ENCODE measurements around the gene FOXA2.
"Not testable (repeated sequence)": the region's sequence is repeated elsewhere in the genome, so short reads cannot be mapped to it uniquely, and the experiment has no call there.

The FOXA2 gene

DNA sequence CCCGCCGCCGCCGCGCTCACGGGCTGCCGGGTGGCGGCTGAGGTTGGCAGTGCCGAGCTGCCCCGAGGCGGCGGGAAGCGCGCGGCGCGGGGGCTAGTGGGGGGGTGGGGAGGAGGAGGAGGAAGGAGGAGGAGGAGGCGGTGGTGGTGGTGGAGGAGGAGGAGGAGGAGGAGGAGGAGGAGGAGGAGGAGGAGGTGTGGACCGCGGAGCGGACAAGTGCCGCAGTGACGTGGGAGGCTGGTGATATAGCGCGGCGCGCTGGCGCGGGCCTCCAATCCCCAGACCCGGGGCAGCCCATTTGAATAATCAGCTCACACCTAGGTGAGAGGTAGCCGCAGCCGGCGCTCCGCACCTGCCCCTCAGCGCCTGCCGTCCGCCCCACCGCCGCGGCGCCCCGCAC, at the start of gene FOXA2:
Gene FOXA2, minus strand, starts transcription at position 51 of the 400 bp plus-strand sequence. CDS start 294 bp downstream, outside the sequence.
- DNase-seq: no peak

DNA sequence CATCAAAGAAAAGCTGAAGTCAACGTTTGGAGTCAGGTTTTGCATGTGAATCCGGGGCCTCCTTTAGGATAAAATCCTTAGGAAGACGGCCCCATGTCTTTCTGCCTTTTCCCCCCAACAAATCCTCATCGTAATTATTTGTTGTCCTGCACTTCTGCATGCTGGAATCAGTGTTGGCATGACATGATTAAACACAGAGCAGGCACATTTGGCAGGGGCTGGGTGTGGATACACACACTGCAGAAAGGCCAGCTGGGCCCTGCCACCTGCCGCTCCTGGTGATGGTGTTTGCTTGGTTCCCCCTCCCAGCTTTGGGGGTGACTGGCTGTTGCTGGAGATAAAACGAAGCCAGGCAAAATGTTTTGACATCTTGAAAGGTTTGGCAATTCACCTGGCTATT, 46.3 kb upstream of the FOXA2 start:
- DNase-seq: no peak

DNA sequence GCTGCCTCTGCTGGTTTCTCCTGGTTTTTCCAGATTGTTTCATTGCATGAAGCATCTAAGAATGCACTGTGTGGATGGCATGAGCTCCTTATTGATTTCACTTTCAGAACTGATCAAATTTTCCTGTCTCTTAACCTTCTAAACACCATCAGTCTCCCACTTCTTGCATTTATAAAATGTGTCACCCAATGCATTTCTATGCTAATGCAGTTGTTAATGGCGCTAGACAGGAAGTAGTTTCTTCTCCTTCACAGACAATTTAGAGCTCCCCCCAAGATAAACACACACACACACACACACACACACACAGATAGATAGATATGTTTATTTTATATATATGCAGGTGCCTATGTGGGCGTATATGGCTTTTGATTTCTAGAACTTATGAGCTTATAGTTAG, 45.6 kb upstream of the FOXA2 start:
- no peak for DNase-seq

DNA sequence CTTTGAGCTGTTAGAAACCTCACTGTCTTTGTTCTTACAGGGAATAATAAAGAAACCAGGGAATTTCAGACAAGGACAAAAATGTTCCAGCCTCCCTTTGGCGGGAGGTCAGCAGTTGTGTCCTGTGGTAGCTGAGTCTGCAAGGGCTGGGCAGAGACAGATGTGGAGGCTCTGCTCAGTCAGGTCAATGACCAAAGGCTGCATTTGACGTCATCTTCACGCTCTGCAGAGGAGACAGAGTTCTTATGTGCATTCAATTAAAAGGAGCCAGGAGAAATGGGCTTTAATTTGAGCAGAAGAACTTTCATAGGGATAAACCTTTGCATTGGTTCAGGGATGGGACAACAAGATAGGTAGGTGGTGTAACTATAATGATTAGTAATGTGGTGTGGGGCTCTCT, 45.1 kb upstream of the FOXA2 start:
- no peak for DNase-seq

DNA sequence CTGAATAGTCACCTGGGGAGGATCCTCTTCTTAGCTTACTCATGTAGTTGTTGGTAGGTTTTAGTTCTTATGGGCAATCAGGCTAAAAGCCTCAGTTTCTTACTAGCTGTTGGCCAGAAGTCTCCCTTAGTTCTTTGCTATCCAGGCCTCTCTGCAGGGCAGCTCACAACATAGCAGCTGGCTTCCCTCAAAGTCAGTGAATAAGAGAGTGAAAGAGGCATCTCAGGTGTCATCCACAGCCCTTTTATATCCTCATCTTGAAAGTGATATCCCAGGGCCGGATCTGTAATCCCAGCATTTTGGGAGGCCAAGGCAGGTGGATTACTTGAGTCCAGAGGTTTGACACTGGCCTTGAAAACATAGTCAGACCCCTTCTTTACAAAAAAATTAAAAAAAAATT, 42.1 kb upstream of the FOXA2 start:
- DNase-seq: no peak

DNA sequence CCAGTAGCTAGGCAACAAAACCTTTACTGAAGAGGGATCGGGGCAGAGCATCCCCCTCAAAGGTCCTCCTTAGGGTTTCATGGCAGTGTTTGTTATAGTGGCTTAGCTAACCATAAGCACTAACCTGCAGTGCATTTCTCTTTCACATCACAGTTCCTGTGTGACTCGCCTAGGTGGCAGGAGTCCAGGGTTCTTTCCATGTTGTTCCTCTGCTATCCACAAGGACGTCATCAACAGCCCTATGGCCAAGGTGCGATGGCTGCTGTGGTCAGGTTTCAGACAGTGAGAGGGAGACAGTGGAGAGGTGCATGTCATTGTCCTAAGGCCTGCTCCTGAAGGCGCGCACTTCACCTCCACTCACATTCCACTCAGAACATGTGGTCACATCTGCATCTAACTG, 38.8 kb upstream of the FOXA2 start:
- DNase-seq: no peak

DNA sequence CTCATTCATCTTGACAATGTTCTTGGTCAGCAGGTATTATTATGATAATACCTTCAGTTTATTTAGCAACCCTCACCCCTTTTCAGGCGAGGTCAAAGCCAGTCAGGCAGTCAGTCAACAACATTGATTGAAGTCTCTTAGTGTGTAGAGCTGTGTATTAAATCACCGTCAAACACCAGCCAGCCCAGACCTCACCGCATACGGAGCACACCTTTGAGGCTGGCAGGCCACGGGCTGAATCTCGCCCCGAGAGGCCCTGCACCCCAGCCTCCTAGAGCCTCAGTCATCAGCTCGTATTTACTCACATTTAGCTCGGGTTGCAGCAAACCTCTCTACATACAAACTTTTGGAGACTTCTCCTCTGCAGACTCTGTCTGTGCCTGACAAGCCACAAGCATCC, 36.0 kb upstream of the FOXA2 start:
- no peak for DNase-seq

DNA sequence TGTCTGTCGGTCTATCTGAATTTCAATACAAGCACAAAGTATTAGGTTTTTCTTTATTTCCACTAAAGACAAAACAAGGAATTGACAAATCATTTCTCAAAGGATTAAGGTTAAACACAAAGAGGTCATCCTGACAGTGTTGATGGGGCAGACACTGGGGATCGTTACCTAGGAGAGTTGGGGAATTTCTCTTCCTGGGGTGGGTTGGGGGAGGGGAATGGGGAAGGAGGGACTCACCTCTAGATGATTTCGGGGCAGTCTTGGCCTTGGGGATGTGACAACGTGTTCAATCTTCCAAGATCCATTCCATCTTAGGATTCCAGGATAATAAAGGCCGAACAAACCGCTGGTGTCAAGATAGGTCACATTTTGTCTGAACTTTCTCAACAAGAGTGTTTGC, 35.4 kb upstream of the FOXA2 start:
- DNase-seq: no peak

DNA sequence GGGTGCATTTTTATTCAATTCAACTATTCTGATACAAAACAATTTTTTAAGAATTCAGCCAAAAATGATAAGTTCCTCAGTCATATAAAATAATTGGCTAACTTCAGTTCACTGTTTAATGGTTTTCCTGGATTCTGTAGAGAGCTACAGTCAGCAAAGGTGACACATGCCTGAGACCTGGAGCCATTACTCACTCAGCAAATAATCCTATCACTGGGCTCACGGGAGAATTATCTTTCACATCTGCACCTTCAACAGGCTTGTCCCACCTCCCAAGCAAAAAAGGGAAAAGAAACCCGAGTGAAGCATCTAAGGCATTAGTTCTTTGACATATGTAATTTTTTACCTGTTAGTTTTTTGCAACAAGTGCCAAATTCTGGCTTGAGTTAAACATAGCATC, 34.9 kb upstream of the FOXA2 start:
- DNase-seq: no peak

DNA sequence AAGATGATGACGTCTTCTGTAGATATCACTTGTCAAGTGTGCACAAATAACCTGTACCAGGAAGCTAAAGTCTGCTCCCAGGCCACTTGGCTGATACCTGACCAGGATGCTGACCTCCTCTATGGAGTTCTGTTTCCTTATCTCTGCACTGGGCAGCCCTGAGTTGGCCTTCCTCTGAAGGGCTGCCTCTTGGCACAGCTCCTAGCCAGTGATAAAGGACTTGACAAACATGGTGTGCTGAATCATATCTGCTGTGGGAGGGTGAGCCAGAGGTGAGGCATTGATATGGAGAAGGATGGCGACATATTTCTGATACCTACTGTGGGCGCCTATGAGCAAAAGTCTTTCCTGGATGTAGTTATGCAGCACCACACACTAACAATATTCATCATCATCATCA, 32.8 kb upstream of the FOXA2 start:
- DNase-seq: no peak

DNA sequence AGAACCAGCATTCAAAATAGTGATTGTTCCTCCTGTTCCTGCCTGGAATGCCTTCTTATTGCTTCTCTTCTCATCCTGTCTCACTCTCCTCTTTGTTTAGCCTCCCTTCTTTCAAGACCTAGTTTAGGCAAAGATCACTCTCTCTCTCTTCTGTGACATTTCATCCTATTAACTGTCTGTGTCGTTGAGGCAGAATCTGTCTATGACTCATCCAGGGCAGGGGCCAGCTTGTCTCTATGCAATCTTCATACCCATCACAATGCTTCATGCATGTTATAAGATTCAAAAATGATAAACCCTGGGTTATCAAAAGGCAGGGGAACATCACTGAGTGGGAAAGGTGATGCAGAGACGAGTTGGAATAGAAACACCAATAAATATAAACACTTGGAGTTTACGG, 32.2 kb upstream of the FOXA2 start:
- no peak for DNase-seq

DNA sequence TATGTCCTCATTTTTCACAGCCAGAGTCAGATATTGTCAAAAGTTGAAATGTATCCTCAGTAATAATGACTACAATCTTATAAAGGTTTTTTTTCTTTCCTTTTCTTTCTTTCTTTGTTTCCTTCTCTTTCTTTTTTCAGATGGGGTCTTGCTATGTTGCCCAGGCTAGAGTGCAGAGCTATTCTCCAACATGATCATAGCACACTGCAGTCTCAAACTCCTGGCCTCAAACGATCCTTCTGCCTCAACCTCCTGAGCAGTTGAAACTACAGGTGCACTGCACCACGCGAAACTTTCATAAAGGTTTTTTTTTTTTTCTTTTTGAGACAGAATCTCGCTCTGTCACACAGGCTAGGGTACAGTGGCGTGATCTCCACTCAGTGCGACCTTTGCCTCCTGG, 31.1 kb upstream of the FOXA2 start:
- no peak for DNase-seq

DNA sequence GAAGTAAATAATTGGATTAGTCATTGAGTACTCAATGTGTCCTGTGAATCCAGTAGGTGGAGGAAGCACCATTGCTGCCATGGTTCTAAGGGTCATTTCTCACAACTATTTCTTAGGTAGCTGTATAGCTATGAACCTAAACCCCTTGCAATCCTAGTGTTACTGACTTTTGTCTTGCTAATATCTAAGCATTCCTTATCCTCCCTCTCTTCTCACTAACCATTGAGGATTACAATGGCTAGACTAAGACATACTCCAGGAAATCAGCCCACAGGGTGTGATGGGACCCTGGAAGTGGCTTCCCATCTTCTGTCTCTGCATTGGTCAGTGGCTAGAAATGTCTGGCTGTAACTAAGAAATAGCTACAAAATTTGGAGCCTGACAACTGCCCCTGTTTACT, 27.3 kb upstream of the FOXA2 start:
- no peak for DNase-seq

DNA sequence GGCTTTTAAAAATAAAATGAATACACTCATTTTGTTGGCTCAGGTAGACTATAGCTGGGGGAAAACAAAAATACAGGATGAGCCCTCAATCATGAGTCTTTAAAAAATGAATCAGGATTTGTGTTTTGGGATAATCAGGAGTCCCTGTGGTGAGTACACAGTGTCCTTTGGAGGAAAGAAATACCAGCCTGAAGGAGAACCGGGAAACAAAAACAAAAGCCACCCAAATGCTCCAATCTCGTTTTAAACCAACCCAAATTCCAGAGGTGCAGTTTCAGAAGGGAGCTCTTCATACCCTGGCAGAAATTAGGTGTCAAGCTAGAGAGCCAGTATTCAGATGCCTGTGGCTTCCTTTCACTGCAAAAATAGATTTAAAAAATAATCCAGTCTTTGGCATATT, 23.3 kb upstream of the FOXA2 start:
- no peak for DNase-seq

DNA sequence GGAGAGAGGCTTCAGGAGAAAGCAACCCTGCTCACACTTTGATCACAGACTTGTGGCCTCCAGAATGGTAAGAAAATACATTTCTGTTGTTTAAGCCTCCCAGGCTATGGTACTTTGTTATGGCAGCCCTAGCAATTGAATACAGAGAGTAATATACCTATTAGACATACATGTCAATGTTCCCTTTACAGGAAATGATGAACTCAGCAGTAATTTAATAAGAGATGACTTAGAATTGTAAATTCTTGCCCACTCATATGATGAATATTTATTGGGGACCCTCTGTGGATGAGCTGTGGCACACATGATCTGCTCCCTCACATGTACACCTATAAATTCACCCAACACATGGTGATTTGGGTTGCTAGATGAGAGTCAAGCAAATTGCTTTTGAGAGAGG, 20.4 kb upstream of the FOXA2 start:
- DNase-seq: no peak

DNA sequence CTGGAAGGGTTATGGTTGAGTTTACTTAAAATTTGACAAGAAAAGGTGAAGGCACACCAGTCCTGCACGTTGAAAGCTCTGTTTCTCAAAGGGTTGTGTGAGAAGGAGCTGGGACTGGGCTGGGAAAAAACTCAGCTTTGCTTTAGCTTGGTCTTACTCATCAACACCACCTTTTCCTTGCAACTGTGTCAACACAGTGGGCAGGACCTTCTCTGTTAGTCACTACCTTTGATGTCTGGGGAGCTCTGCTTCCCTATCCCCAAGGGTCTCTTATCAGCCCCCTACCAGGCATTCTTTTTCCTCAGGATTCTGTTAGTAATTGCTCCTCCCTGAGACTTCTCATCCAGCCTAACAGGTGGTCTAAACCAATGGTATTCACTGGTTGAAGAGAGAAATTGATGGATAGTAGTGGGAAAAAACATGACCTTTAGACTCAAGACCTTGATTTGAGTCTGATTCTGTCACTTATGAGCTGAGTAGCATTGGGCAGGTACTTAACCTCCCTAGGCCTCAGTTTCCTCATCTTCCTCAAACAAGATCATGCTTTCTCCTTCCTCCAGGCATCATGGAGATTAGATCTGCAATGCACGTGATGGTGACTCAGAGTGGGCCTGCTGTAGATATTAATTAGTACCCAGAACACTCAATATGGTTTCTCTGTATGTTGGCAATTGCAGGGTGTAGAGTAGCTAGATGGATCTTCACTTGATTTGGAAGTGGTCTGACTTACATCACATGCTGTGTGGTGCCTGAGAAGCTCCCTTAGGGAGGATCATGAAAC, 17.2 kb upstream of the FOXA2 start:
- no peak for DNase-seq

DNA sequence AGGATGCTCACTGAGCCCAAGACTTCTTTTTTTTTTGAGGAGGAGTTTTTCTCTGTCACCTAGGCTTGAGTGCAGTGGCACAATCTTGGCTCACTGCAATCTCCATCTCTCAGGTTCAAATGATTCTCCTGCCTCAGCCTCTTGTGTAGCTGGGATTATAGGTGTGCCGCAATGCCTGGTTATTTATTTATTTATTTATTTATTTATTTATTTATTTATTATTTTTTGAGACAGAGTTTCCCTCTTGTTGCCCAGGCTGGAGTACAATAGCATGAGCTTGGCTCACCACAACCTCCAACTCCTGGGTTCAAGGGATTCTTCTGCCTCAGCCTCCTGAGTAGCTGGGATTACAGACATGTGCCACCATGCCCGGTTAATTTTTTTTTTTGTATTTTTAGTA, 14.9 kb upstream of the FOXA2 start:
- DNase-seq: not testable (repeated sequence)

DNA sequence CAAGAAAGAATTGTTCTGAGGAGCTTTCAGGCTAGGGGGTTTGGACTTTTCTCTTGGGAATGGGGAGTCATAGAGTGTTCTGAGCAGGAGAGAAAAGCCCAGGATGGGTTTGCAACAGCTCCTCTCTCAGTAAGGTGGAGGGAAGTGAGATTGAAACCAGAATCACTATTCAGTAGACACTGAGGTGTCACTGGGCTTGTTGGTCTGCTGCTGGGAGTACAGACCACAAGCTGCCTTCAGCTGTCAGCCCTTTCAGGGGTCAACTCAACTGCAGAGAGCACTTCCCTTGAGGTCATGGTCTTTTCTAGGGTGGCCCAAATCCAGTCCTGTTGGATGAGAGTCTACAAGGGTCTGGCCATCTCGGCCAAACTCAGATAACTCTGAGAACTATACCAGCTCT, 12.9 kb upstream of the FOXA2 start:
- DNase-seq: no peak

DNA sequence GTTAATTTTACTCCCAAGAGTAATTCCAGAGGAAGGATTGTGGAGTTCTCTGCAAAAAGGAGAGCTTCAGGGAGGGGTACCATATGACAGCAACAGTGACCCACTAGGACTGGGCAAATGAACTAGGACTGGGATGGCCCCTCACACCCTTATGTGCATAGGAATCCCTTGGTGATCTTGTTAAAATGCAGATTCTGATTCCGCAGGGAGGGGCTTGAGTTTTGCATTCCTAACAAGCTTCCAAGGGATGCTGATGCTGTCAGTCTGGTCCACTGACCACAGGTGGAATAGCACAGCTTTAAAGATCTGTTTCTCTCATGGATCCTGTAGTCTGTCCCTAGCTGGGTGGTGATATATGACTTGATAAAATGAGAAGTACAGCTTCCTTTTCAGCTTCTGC, 6.3 kb upstream of the FOXA2 start:
- DNase-seq: no peak

DNA sequence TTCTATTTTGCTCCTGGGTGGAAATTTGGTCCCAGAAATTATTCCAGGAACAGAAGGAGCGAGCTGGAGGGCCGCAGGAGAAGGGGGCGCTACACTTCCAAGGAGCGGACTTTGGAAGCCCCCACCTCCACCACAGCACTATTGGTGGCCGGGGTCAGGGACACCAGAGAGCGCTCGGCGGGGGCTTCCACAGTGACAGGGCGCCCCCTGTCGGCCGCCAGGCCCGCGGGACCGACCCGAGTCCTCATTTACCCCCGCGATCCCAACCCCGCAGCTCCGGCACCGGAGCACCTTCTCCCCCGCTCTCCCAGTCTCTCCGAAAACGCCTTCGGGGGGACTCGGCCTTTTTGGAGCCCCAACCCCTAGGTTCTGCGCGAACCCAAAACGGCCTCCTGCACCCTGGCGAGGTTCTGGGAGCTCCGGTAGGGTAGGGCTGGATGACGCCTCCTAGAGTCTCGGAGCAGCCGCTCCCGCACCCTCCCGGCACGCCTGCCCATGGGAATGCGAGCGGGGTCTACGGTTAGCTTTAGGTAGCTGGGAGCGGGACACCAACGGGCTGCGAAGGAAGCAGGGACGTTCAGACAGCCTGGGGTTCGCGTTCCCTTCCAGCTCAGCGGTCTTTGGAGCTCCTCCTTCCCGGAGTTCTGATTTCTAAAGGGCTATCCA, 2.4 kb upstream of the FOXA2 start:
- DNase-seq: no peak

DNA sequence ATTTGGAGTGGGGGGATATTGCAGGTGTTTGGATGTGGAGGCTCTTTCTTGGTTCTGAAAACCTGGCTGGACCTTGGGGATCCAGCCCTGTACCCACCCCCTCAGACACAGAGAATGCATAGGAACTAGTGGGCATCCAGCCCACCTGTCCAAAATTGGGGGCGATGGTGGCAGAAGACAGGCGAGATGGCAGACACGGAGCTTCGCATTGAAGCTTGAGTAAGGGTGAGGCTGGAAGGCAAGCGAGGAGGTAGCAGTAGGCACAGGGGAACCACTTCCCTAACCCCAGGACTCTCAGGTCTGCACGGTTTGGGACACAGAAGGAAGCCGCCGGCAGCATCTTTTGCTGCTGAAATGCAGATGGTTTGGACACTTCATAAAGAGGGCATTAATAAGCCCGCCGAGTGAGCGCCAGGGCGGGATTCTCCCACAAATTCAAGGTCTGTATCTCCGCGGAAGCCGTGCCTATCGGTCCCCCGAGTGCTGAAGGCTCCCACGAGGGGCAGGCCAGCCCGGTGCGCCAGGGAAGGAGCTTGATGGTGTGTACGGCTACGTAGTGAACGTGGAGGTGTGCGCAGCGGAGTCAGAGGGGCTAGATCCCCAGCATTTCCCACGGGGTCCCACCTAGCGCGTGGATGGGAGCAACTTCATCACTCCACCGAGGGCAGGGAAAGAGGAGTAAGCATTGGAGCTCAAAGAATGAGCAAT, 1.6 kb upstream of the FOXA2 start:
- no peak for DNase-seq

DNA sequence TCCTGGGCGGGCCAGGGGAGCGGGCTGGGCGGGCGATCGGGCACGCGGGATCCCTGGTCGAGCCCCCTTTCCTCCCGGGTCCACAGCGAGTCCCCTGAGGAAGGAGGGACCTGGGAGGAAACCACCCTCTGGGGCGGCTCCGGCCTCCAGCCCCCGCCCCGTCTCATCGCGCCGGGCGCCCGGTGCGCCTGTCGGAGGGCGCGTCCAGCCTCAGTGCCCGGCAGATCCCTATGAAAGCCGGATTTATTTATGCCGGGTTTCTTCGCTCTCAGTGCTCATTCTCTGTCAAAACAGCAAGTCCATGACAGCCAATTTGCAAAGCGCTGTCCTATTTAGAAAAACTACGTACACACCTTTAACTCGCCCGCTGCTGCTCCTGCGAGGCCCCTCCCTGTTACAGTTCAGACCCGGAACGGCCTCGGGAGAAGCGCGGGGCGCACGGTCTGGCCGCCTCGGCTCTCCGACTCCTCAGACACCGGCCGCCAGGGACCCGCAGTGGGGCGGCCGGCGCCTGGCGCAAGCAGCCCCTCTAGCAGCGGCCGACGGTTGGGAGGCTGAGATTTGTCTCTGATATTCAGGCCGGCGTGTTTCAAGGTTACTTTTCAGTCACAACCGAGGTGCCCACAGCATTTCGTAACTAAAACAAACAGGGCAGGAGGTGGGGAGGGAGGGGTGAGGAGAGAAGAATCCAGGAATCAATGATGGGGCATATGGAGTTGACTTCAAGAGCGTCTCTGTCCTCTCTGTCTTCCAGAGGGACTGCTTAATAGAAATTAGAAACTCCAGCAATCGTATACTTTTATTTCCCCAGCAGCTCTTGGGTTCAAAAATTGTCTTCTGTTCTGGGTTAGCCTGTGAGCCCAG, 782 bp upstream of the FOXA2 start:
- no peak for DNase-seq
